GM21786 (cell line): ENCODE data around the gene PRPF6.
"Not testable (repeated sequence)": the region's sequence is repeated elsewhere in the genome, so short reads cannot be mapped to it uniquely, and the experiment has no call there.

Experiments
- ATAC-seq: cut with Tn5 transposase; IDR thresholded peaks from one replicate; pipeline ENCODE4 v1.9.1; 2021; ENCODE audit not compliant: unreplicated experiment

Gene PRPF6

GRCh38 chr20:63973160-63973479 is 7.8 kb upstream of the PRPF6 start:
- ATAC-seq: no peak

GRCh38 chr20:63973636-63974401 is 7.1 kb upstream of the PRPF6 start:
- no peak for ATAC-seq

- ATAC-seq: no peak
Observed at GRCh38 chr20:63974402-63975200, 6.3 kb upstream of the PRPF6 start.

GRCh38 chr20:63976511-63976910 is 4.4 kb upstream of the PRPF6 start:
- ATAC-seq: not testable (repeated sequence)

GRCh38 chr20:63976980-63977738 is 3.8 kb upstream of the PRPF6 start:
- ATAC-seq: no peak

GRCh38 chr20:63977739-63978276 is 3.1 kb upstream of the PRPF6 start:
- no peak for ATAC-seq

- ATAC-seq: peak; percentile 32
Observed at GRCh38 chr20:63978319-63979228, 2.4 kb upstream of the PRPF6 start.

GRCh38 chr20:63979229-63979556 is 1.7 kb upstream of the PRPF6 start:
- no peak for ATAC-seq

- ATAC-seq: peak; percentile 39
Observed at GRCh38 chr20:63979557-63980316, 1.2 kb upstream of the PRPF6 start, which contains the start of gene SAMD10. Gene SAMD10, minus strand, starts transcription at chr20:63979642. Its CDS starts 175 bp downstream, at chr20:63979467.

- peak; percentile 9 for ATAC-seq
Observed at GRCh38 chr20:63980317-63980805, 571 bp upstream of the PRPF6 start.

GRCh38 chr20:63982937-63983336 is 2.0 kb downstream of the PRPF6 start:
- ATAC-seq: no peak

GRCh38 chr20:64000906-64001305 is 20.0 kb downstream of the PRPF6 start:
- no peak for ATAC-seq

GRCh38 chr20:64001607-64002011 is 20.7 kb downstream of the PRPF6 start:
- no peak for ATAC-seq

- no peak for ATAC-seq
Observed at GRCh38 chr20:64003960-64004725, 23.2 kb downstream of the PRPF6 start.

GRCh38 chr20:64005394-64005793 is 24.5 kb downstream of the PRPF6 start:
- no peak for ATAC-seq

- ATAC-seq: no peak
Observed at GRCh38 chr20:64006490-64006889, 25.6 kb downstream of the PRPF6 start.

- ATAC-seq: no peak
Observed at GRCh38 chr20:64006902-64007301, 26.0 kb downstream of the PRPF6 start.

GRCh38 chr20:64009811-64010387 is 29.0 kb downstream of the PRPF6 start:
- no peak for ATAC-seq
